Suprapubic skin (tissue), 4 donors: ENCODE results near the gene COX6B2. TPM values are rescaled to one million over a fixed set of nuclear protein-coding genes. Genes with fewer than 3 reads are reported as not detected.

ENCODE experiments used
- DNase-seq, 2 donors: peaks; one replicate each; pipeline ENCODE4 v3.0.0-alpha.2; 2019; ENCODE audit warnings: low spot score in 2 of 2
- H3K27ac ChIP-seq: fragments of 200-600 bp; sonication (generic); one replicate; pipeline ENCODE4 v1.5.1; 2019
- H3K27me3 ChIP-seq: fragments of 200-600 bp; sonication (generic); one replicate; pipeline ENCODE4 v1.5.1; 2019
- H3K36me3 ChIP-seq: fragments of 200-600 bp; sonication (generic); one replicate; pipeline ENCODE4 v1.5.1; 2019
- H3K4me1 ChIP-seq: fragments of 200-600 bp; sonication (generic); one replicate; pipeline ENCODE4 v1.5.1; 2019
- H3K4me3 ChIP-seq: fragments of 200-600 bp; sonication (generic); one replicate; pipeline ENCODE4 v1.5.1; 2019; ENCODE audit warnings: mild to moderate bottlenecking
- H3K9me3 ChIP-seq: fragments of 200-600 bp; sonication (generic); one replicate; pipeline ENCODE4 v1.5.1; 2019
- EP300 ChIP-seq: sonication (generic); formaldehyde crosslinking; IDR thresholded peaks from one replicate; pipeline ENCODE4 v1.6.1; 2017; ENCODE audit warnings: antibody characterized with exemption
- POLR2A ChIP-seq, 2 donors: fragments of 450-650 bp; IDR thresholded peaks; one replicate each; pipeline ENCODE4 v1.6.1; 2017; ENCODE audit warnings: antibody characterized with exemption in 2 of 2, mild to moderate bottlenecking in 2 of 2, moderate library complexity in 2 of 2
- POLR2AphosphoS5 ChIP-seq, 3 donors: sonication (generic); formaldehyde crosslinking; IDR thresholded peaks; one replicate each; pipeline ENCODE4 v1.6.1; 2017; ENCODE audit warnings: antibody characterized with exemption in 3 of 3
- WGBS: methylation state at CpG from one replicate; pipeline ENCODE4 v1.1.5; 2018; 5-methylcytosine and 5-hydroxymethylcytosine counted together
- total RNA-seq, 4 donors: library from RNA; depleted of rRNA; stranded (reverse); fragments of >200 nt; gene quantifications; one replicate each; pipeline ENCODE4 v1.1.0, GENCODE V29; 2016
- TF ChIP-seq, protein P1 (sequence below), 2 donors: fragments of 200-600 bp in 1 of 2; fragments of 450-650 bp in 1 of 2; sonication (generic) in 1 of 2; IDR thresholded peaks; one replicate each; pipeline ENCODE4 v1.5.1; 2016 to 2019; ENCODE audit warnings: antibody characterized with exemption in 2 of 2, mild to moderate bottlenecking in 1 of 2, moderate library complexity in 1 of 2

Gene COX6B2
- total RNA-seq, 4 donors from 2014 or later: 0.47 to 1.9 (median 1.3) TPM

DNA sequence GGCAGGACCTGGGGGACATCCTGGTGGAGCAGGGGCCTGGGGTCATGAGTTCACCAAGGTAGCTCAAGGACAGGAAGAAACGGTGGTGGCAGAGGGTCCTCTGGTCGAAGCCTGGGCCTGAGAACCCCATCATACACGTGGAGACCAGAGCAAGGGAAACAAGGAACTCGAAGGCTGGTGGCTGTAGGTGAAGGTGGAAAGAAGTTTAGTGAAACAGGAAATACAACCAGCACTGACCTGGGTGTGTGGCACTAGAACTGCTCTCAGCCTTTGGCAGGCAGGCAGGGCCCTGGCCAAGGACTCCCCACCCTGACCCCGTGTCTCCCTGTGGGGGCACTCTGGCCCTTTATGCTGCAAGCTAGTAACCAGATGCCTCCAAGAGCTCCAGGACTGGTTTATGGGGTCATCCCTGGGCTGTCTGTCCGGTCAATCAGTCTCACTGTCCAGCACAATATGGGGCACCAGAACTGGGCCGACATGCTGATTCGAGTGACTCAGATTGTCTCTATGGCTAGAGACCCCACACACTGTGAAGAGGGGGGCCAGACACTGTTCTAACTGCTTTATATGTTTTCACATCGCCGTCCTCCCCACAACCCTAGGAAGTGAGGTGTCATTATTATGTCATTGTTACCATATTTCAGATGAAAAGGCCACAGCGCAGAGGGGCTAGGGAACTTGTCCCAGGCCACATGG, 3.8 kb downstream of the COX6B2 start:
- TF ChIP-seq, protein P1, sequence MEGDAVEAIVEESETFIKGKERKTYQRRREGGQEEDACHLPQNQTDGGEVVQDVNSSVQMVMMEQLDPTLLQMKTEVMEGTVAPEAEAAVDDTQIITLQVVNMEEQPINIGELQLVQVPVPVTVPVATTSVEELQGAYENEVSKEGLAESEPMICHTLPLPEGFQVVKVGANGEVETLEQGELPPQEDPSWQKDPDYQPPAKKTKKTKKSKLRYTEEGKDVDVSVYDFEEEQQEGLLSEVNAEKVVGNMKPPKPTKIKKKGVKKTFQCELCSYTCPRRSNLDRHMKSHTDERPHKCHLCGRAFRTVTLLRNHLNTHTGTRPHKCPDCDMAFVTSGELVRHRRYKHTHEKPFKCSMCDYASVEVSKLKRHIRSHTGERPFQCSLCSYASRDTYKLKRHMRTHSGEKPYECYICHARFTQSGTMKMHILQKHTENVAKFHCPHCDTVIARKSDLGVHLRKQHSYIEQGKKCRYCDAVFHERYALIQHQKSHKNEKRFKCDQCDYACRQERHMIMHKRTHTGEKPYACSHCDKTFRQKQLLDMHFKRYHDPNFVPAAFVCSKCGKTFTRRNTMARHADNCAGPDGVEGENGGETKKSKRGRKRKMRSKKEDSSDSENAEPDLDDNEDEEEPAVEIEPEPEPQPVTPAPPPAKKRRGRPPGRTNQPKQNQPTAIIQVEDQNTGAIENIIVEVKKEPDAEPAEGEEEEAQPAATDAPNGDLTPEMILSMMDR (IDR thresholded peaks at IDR 0.05): no peak
- TF ChIP-seq POLR2AphosphoS5 (IDR thresholded peaks at IDR 0.05) (no peak), EP300 (no peak), POLR2A (IDR thresholded peaks at IDR 0.05) (no peak)
- WGBS: 74% methylated on average over 11 of the region's 11 CpGs
- Histone ChIP-seq H3K27ac (no peak overlapping the region), H3K4me1 (peaks cover 29% of the 10 kb centered on the region), H3K36me3 (peaks cover 10% of the 10 kb centered on the region), H3K4me3 (no peak overlapping the region), H3K27me3 (peaks cover 38% of the 10 kb centered on the region), H3K9me3 (no peaks in the 10 kb centered on the region)
- peak in 1 of 2 donors; percentile 56 for DNase-seq

DNA sequence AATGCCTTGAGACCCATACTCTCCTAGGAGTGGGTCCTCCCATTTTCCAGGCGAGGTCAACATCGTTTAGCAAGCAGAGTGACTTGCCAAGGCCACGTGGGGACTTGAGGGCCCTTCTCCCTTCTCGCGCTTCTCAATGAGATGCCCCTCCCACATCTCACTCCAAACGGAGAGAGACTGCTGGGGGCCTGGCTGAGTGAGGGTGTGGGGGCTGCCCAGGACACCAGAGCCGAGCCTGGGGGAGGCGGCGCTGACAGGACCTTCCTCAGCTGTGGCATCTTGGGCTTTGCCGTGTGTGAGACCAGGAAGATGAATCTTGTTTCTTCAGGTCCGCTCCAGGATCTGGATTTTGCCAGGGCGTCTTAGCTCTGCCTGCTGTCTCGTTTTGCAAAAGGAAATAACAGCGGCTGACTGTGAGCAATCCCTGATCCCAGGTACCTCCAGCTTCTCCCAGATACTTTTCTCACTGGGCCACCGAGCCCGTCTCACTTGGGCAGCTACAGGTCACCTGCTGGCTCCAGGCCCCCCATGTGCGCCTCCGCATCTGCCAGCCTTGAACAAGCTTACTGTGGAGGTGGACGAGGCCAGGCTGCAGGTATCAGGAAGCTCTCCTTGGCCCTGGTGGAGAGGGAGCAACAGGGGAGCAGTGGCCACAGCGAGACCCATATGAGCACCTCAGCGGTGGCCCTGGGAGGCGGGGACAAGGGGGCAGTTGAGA, 6.0 kb downstream of the COX6B2 start:
- H3K4me3 ChIP-seq: no peak overlapping the region
- peaks cover 24% of the 10 kb centered on the region for H3K27me3 ChIP-seq
- H3K4me1 ChIP-seq: peaks cover 15% of the 10 kb centered on the region
- 76% methylated on average over 22 of the region's 22 CpGs for WGBS
- TF ChIP-seq POLR2AphosphoS5 (IDR thresholded peaks at IDR 0.05) (no peak), POLR2A (IDR thresholded peaks at IDR 0.05) (no peak), EP300 (no peak)
- TF ChIP-seq, protein P1 (IDR thresholded peaks at IDR 0.05): no peak
- H3K36me3 ChIP-seq: peaks cover 18% of the 10 kb centered on the region
- H3K27ac ChIP-seq: no peak overlapping the region
- no peak for DNase-seq
- H3K9me3 ChIP-seq: no peaks in the 10 kb centered on the region

DNA sequence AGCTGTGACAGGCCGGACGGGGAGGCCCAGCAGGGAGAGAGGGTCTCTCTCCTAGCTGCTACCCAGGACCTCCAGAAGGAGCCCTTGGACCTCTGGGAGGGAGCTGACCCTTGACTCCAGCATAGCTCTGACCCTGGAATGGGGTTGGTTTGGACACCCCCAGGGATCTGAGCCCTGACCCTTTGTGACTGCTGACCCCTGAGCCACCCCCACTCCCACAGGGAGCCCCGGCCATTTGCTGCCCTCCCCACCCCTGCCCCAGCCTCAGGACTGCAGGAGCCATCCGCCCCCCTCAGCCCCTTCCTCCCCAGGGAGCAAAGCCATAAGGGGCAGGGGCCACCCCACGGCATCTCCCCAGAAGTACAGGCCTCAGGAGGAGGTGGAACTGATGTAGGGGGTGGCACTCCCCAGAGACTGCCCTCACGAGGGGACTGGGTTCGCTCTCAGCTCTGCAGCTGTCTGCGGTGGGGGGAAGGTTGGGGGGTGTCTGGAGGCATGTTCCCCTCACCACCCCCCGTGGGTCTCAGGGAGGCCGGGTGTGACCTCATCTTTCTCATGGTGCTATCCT, 7.0 kb downstream of the COX6B2 start:
- WGBS: 91% methylated on average over 2 of the region's 10 CpGs
- no peak for TF ChIP-seq POLR2AphosphoS5 (IDR thresholded peaks at IDR 0.05)
- TF ChIP-seq, protein P1 (IDR thresholded peaks at IDR 0.05): no peak
- no peak for TF ChIP-seq EP300
- no peak for TF ChIP-seq POLR2A (IDR thresholded peaks at IDR 0.05)
- peak in 1 of 2 donors; percentile 57 for DNase-seq
- Histone ChIP-seq H3K27ac (no peak overlapping the region), H3K4me1 (peaks cover 10% of the 10 kb centered on the region), H3K9me3 (no peaks in the 10 kb centered on the region), H3K27me3 (peaks cover 15% of the 10 kb centered on the region), H3K4me3 (no peak overlapping the region), H3K36me3 (peaks cover 27% of the 10 kb centered on the region)

DNA sequence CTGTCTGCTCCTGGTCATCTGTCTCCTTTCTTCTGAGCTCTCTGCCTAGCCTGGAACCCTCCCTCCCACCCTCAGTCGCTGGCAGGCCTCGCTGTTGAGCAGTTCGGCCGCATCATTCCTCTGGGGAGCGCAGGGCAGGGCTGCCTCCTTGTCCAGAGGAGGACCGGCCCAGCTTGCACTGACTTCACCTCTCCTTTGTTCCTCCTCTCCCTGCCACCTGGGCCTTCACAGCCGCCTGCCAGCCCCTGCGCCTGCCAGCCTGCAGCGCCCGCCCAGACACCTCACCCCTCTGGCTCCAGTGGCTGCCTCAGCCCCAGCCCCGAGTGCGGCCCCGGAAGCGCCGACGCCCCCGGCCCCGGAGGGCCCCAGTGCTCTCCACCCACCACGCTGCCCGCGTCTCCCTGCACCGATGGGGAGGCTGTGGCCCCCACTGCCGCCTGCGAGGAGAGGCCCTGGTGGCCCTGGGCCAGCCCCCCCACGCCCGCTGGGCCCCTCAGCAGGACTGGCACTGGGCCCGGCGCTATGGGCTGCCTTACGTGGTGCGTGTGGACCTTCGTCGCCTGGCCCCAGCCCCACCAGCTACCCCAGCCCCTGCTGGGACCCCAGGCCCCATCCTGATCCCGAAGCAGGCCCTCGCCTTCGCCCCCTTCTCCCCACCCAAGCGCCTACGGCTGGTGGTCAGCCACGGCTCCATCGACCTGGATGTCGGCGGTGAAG, 7.6 kb downstream of the COX6B2 start:
- H3K9me3 ChIP-seq: no peaks in the 10 kb centered on the region
- 78% methylated on average over 28 of the region's 41 CpGs for WGBS
- no peak overlapping the region for H3K4me3 ChIP-seq
- peaks cover 33% of the 10 kb centered on the region for H3K36me3 ChIP-seq
- H3K27me3 ChIP-seq: peaks cover 8% of the 10 kb centered on the region
- peak in 1 of 2 donors; percentile 58 for DNase-seq
- H3K27ac ChIP-seq: no peak overlapping the region
- peaks cover 10% of the 10 kb centered on the region for H3K4me1 ChIP-seq
- TF ChIP-seq EP300: no peak
- TF ChIP-seq, protein P1 (IDR thresholded peaks at IDR 0.05): no peak
- TF ChIP-seq POLR2A (IDR thresholded peaks at IDR 0.05): no peak
- no peak for TF ChIP-seq POLR2AphosphoS5 (IDR thresholded peaks at IDR 0.05)
